Measurements from ENCODE around the gene HID1. TPM values are rescaled to one million over a fixed set of nuclear protein-coding genes. Genes with fewer than 3 reads are reported as not detected.

HID1 gene
- total and polyA plus RNA-seq, 9 of the 15 experiments (the other 6 are each of a cell fraction or from before 2014, with no cell fraction given) = 0.14 to 2.1 (median 0.54) TPM; not detected in 2

DNA sequence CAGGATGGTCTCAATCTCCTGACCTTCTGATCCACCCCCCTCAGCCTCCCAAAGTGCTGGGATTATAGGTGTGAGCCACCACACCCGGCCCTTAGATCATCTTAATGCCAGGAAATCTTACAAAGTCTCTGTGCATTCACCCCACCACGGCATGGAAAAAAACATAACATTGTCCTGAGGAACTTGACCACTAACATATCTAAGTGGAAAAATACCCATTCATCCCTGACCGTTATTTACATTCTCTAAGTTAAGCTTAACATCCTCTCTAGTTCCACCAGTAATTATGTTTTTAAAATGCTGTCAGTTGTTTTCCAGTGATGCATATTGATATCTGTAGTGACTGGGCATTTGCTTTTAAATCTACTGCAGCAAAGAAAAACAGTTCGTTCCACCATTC, 3.4 kb upstream of the HID1 start (continued):
- no peak for TF ChIP-seq ZKSCAN3 (CRISPR knock-in tag; IDR thresholded peaks at IDR 0.05)

DNA sequence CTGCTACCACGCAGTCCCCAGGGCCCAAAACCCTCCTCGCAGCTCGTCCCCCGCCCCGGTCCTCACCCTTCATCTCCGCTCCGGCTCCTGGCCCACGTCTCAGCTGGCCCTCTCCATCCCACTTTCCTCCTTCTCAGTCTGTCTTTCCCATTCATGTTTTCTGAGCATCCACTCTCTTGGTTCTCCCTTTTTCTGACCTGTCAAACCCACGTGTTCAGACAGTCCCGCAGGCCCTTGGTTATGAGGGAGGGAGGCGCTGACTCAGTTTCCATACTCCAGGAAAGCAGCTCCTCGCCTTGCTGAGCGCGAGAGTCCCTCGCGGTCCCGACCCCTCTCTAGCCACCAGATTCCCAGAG, 392 bp upstream of the HID1 start:
- DNase-seq (ENCODE audit: extremely low read depth in 1 of 4, low spot score in 3 of 4) = no peak
- H4K20me1 ChIP-seq (replicated peaks; ENCODE audit: control insufficient read depth, insufficient read depth, low read length) = 0 out of 2 replicates have a peak, but pooled peaks cover 4% of the 10 kb centered on the region
- in situ Hi-C loops (cut with MboI) = no loop called here
- H2AFZ ChIP-seq (ENCODE audit: low read depth, low read length) = peak overlapping the region; percentile 88
- no peak for FAIRE-seq
- ChIA-PET POLR2A (interaction anchor here (0.6 to 1.6 kb wide), 7 partner anchors 9 to 178 kb away, joined by 3 to 6 read pairs (median 4); partner anchors contain the start of genes FDXR and MRPL58), CTCF (ENCODE audit: low intra/inter-chr PET ratio) (no interaction called here)
- no peaks in the 10 kb centered on the region for H3K9me1 ChIP-seq (ENCODE audit: control insufficient read depth, insufficient read depth, low read length)
- H3K36me3 ChIP-seq (ENCODE audit: control insufficient read depth, insufficient read depth, low read length) = no peaks in the 10 kb centered on the region
- no peaks in the 10 kb centered on the region for H3K79me2 ChIP-seq (ENCODE audit: control insufficient read depth, insufficient read depth, low read length)
- no peak overlapping the region for H3K27ac ChIP-seq (ENCODE audit: extremely low read depth, low read depth, low read length)
- H3K4me2 ChIP-seq (ENCODE audit: insufficient read depth, low read length) = peak overlapping the region; percentile 77
- BruUV-seq (replicated peaks) = no TSS peak
- H3K9ac ChIP-seq (ENCODE audit: insufficient read depth in 1 of 2, low read depth in 2 of 2, low read length in 2 of 2) = peak overlapping the region in 1 of 2 experiments; percentile 79; a peak in 2 of 4 replicates
- WGBS (ENCODE audit: insufficient coverage, low coverage, missing lambda C conversion rate) = 23% methylated on average over 17 of the region's 17 CpGs
- H3K4me3 ChIP-seq = peak overlapping the region; percentile 46
- peaks cover 3 to 19% of the 10 kb centered on the region in 2 experiments; a peak in 3 of 5 replicates for H3K4me1 ChIP-seq (replicated peaks in 1 of 2; ENCODE audit: control insufficient read depth in 2 of 2, insufficient read depth in 2 of 2, low read length in 2 of 2)
- 0 out of 5 replicates have a peak, but pooled peaks cover 0 to 4% of the 10 kb centered on the region in 2 experiments for H3K27me3 ChIP-seq (ENCODE audit: control insufficient read depth in 2 of 2, insufficient read depth in 2 of 2, low read length in 2 of 2)
- peak; percentile 58; the same call in 2 of the 3 replicates for ATAC-seq
- no peaks in the 10 kb centered on the region for H3K9me3 ChIP-seq (replicated peaks; ENCODE audit: control insufficient read depth, insufficient read depth, low read depth, low read length)
- intact Hi-C loops (cut with micrococcal nuclease) = no loop called here
- TF ChIP-seq, protein P1, sequence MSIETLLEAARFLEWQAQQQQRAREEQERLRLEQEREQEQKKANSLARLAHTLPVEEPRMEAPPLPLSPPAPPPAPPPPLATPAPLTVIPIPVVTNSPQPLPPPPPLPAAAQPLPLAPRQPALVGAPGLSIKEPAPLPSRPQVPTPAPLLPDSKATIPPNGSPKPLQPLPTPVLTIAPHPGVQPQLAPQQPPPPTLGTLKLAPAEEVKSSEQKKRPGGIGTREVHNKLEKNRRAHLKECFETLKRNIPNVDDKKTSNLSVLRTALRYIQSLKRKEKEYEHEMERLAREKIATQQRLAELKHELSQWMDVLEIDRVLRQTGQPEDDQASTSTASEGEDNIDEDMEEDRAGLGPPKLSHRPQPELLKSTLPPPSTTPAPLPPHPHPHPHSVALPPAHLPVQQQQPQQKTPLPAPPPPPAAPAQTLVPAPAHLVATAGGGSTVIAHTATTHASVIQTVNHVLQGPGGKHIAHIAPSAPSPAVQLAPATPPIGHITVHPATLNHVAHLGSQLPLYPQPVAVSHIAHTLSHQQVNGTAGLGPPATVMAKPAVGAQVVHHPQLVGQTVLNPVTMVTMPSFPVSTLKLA (conservative IDR thresholded peaks at IDR 0.05) = peak in 1 of 2 experiments; percentile 75; a peak in 3 of 4 replicates
- TF ChIP-seq, protein P2, sequence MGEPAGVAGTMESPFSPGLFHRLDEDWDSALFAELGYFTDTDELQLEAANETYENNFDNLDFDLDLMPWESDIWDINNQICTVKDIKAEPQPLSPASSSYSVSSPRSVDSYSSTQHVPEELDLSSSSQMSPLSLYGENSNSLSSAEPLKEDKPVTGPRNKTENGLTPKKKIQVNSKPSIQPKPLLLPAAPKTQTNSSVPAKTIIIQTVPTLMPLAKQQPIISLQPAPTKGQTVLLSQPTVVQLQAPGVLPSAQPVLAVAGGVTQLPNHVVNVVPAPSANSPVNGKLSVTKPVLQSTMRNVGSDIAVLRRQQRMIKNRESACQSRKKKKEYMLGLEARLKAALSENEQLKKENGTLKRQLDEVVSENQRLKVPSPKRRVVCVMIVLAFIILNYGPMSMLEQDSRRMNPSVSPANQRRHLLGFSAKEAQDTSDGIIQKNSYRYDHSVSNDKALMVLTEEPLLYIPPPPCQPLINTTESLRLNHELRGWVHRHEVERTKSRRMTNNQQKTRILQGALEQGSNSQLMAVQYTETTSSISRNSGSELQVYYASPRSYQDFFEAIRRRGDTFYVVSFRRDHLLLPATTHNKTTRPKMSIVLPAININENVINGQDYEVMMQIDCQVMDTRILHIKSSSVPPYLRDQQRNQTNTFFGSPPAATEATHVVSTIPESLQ (CRISPR knock-in tag; IDR thresholded peaks at IDR 0.05) = no peak
- TF ChIP-seq HMGN3 (IDR thresholded peaks at IDR 0.05; ENCODE audit: borderline replicate concordance, extremely low read depth, insufficient read length, low read depth, low read length) (peak; percentile 33), HDAC1 (IDR thresholded peaks at IDR 0.05) (peak in 1 of 2 experiments; percentile 63; a peak in 2 of 4 replicates), FIP1L1 (IDR thresholded peaks at IDR 0.05; ENCODE audit: low read depth, low read length, poor library complexity, severe bottlenecking) (no peak), RBM25 (IDR thresholded peaks at IDR 0.05; ENCODE audit: low read depth, low read length, severe bottlenecking) (no peak), GABPB1 (CRISPR knock-in tag; IDR thresholded peaks at IDR 0.05) (no peak)
- TF ChIP-seq, protein P3, sequence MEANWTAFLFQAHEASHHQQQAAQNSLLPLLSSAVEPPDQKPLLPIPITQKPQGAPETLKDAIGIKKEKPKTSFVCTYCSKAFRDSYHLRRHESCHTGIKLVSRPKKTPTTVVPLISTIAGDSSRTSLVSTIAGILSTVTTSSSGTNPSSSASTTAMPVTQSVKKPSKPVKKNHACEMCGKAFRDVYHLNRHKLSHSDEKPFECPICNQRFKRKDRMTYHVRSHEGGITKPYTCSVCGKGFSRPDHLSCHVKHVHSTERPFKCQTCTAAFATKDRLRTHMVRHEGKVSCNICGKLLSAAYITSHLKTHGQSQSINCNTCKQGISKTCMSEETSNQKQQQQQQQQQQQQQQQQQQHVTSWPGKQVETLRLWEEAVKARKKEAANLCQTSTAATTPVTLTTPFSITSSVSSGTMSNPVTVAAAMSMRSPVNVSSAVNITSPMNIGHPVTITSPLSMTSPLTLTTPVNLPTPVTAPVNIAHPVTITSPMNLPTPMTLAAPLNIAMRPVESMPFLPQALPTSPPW (CRISPR knock-in tag; IDR thresholded peaks at IDR 0.05) = 0 out of 2 replicates have a peak, but pooled peaks have one; percentile 3
- TF ChIP-seq, protein P4, sequence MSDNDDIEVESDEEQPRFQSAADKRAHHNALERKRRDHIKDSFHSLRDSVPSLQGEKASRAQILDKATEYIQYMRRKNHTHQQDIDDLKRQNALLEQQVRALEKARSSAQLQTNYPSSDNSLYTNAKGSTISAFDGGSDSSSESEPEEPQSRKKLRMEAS (CRISPR knock-in tag; IDR thresholded peaks at IDR 0.05) = peak; percentile 40; the same call in 1 of the 2 replicates
- TF ChIP-seq, protein P5, sequence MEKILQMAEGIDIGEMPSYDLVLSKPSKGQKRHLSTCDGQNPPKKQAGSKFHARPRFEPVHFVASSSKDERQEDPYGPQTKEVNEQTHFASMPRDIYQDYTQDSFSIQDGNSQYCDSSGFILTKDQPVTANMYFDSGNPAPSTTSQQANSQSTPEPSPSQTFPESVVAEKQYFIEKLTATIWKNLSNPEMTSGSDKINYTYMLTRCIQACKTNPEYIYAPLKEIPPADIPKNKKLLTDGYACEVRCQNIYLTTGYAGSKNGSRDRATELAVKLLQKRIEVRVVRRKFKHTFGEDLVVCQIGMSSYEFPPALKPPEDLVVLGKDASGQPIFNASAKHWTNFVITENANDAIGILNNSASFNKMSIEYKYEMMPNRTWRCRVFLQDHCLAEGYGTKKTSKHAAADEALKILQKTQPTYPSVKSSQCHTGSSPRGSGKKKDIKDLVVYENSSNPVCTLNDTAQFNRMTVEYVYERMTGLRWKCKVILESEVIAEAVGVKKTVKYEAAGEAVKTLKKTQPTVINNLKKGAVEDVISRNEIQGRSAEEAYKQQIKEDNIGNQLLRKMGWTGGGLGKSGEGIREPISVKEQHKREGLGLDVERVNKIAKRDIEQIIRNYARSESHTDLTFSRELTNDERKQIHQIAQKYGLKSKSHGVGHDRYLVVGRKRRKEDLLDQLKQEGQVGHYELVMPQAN (IDR thresholded peaks at IDR 0.05; ENCODE audit: borderline replicate concordance) = peak; percentile 43; the same call in 1 of the 2 replicates
